Measurements from ENCODE around the gene IRF6. TPM values are rescaled to one million over a fixed set of nuclear protein-coding genes. Genes with fewer than 3 reads are reported as not detected.

IRF6 gene
- total RNA-seq, 1 donor from 2014 or later: 21.2 TPM

GRCh38 chr1:209850342-209850979 is 44.5 kb upstream of the IRF6 start:
- Mint-ChIP-seq H3K27ac (ENCODE audit: unreplicated experiment) (no peak overlapping the region), H3K36me3 (ENCODE audit: low read depth, unreplicated experiment) (peaks cover 7% of the 10 kb centered on the region), H3K27me3 (ENCODE audit: low read depth, unreplicated experiment) (no peaks in the 10 kb centered on the region), H3K9me3 (ENCODE audit: unreplicated experiment) (no peaks in the 10 kb centered on the region), H3K4me1 (ENCODE audit: low read depth, unreplicated experiment) (peaks cover 5% of the 10 kb centered on the region), H3K4me3 (ENCODE audit: unreplicated experiment) (no peak overlapping the region)
- FAIRE-seq (peak; percentile 73), DNase-seq (ENCODE audit: low read depth) (no peak)
- Histone ChIP-seq H3K36me3 (ENCODE audit: insufficient read depth, low read length) (peaks cover 26% of the 10 kb centered on the region), H3K27me3 (ENCODE audit: insufficient read depth, low read length) (no peaks in the 10 kb centered on the region), H3K79me2 (ENCODE audit: insufficient read depth, low read length) (peaks cover 29% of the 10 kb centered on the region), H3K4me3 (ENCODE audit: insufficient read depth, low read depth, low read length) (no peak overlapping the region), H3K4me1 (ENCODE audit: insufficient read depth, low read length) (peaks cover 8% of the 10 kb centered on the region), H3K9me3 (ENCODE audit: insufficient read depth, low read depth, low read length) (no peaks in the 10 kb centered on the region), H3K9ac (ENCODE audit: low read length) (peak overlapping the region; percentile 37), H2AFZ (ENCODE audit: low read depth, low read length) (no peak overlapping the region), H3K4me2 (ENCODE audit: low read length) (no peak overlapping the region), H3K27ac (ENCODE audit: low read depth, low read length) (peak overlapping the region; percentile 25), H4K20me1 (ENCODE audit: insufficient read depth, low read length) (no peaks in the 10 kb centered on the region)
- no peak for TF ChIP-seq EZH2 (IDR thresholded peaks at IDR 0.05; ENCODE audit: insufficient read depth, low read length)
- peak; percentile 96 for TF ChIP-seq CTCF (IDR thresholded peaks at IDR 0.05; ENCODE audit: insufficient read depth, low read depth, low read length)

- DNase-seq (ENCODE audit: low read depth) (no peak), FAIRE-seq (no peak)
- Histone ChIP-seq H3K27me3 (ENCODE audit: insufficient read depth, low read length) (no peaks in the 10 kb centered on the region), H4K20me1 (ENCODE audit: insufficient read depth, low read length) (no peaks in the 10 kb centered on the region), H2AFZ (ENCODE audit: low read depth, low read length) (no peak overlapping the region), H3K4me1 (ENCODE audit: insufficient read depth, low read length) (peaks cover 15% of the 10 kb centered on the region), H3K9me3 (ENCODE audit: insufficient read depth, low read depth, low read length) (no peaks in the 10 kb centered on the region), H3K36me3 (ENCODE audit: insufficient read depth, low read length) (peaks cover 25% of the 10 kb centered on the region), H3K4me3 (ENCODE audit: insufficient read depth, low read depth, low read length) (no peak overlapping the region), H3K27ac (ENCODE audit: low read depth, low read length) (peak overlapping the region; percentile 12), H3K4me2 (ENCODE audit: low read length) (no peak overlapping the region), H3K79me2 (ENCODE audit: insufficient read depth, low read length) (peaks cover 36% of the 10 kb centered on the region), H3K9ac (ENCODE audit: low read length) (no peak overlapping the region)
- Mint-ChIP-seq H3K4me3 (ENCODE audit: unreplicated experiment) (no peak overlapping the region), H3K4me1 (ENCODE audit: low read depth, unreplicated experiment) (peaks cover 5% of the 10 kb centered on the region), H3K27ac (ENCODE audit: unreplicated experiment) (no peak overlapping the region), H3K27me3 (ENCODE audit: low read depth, unreplicated experiment) (no peaks in the 10 kb centered on the region), H3K36me3 (ENCODE audit: low read depth, unreplicated experiment) (peaks cover 7% of the 10 kb centered on the region), H3K9me3 (ENCODE audit: unreplicated experiment) (no peaks in the 10 kb centered on the region)
- no peak for TF ChIP-seq CTCF (IDR thresholded peaks at IDR 0.05; ENCODE audit: insufficient read depth, low read depth, low read length)
These were observed 43.4 kb upstream of the IRF6 start for GRCh38 chr1:209849388-209849787.

DNA sequence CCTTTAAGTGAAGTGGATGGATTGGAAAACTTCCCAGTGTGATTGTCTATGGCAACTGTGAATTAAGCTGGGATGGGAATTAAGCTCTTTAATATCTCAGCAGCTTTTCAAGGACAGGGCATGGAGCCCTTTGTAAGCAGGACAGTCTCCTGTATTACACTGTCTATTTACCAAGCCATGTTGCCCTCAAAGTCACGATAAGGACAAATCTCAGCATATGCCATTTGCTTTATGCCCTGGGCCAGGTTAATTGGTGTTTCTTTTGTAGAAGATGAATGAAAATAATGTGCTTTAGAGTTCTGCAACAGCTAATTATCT is 39.4 kb upstream of the IRF6 start:
- H3K4me3 ChIP-seq (ENCODE audit: insufficient read depth, low read depth, low read length): no peak overlapping the region

More for the DNA sequence above, 39.4 kb upstream of the IRF6 start:
- no peaks in the 10 kb centered on the region for H3K9me3 ChIP-seq (ENCODE audit: insufficient read depth, low read depth, low read length)
- H3K4me1 ChIP-seq (ENCODE audit: insufficient read depth, low read length): peaks cover 22% of the 10 kb centered on the region
- H3K4me1 Mint-ChIP-seq (ENCODE audit: low read depth, unreplicated experiment): peaks cover 17% of the 10 kb centered on the region
- FAIRE-seq (no peak), DNase-seq (ENCODE audit: low read depth) (no peak)
- peak overlapping the region; percentile 43 for H3K9ac ChIP-seq (ENCODE audit: low read length)
- no peaks in the 10 kb centered on the region for H4K20me1 ChIP-seq (ENCODE audit: insufficient read depth, low read length)
- no peaks in the 10 kb centered on the region for H3K9me3 Mint-ChIP-seq (ENCODE audit: unreplicated experiment)
- peak overlapping the region; percentile 32 for H3K4me2 ChIP-seq (ENCODE audit: low read length)
- TF ChIP-seq EZH2 (IDR thresholded peaks at IDR 0.05; ENCODE audit: insufficient read depth, low read length) (no peak), CTCF (IDR thresholded peaks at IDR 0.05; ENCODE audit: insufficient read depth, low read depth, low read length) (no peak)
- H3K79me2 ChIP-seq (ENCODE audit: insufficient read depth, low read length): peaks cover 51% of the 10 kb centered on the region
- no peak overlapping the region for H3K27ac Mint-ChIP-seq (ENCODE audit: unreplicated experiment)
- no peaks in the 10 kb centered on the region for H3K27me3 Mint-ChIP-seq (ENCODE audit: low read depth, unreplicated experiment)
- H3K27me3 ChIP-seq (ENCODE audit: insufficient read depth, low read length): no peaks in the 10 kb centered on the region
- no peak overlapping the region for H3K4me3 Mint-ChIP-seq (ENCODE audit: unreplicated experiment)
- peaks cover 33% of the 10 kb centered on the region for H3K36me3 ChIP-seq (ENCODE audit: insufficient read depth, low read length)
- no peak overlapping the region for H2AFZ ChIP-seq (ENCODE audit: low read depth, low read length)
- peak overlapping the region; percentile 57 for H3K27ac ChIP-seq (ENCODE audit: low read depth, low read length)
- peaks cover 18% of the 10 kb centered on the region for H3K36me3 Mint-ChIP-seq (ENCODE audit: low read depth, unreplicated experiment)
